Spleen (tissue), 7 donors: Measurements from ENCODE around the gene PSORS1C2.

ENCODE experiments used
- POLR2A ChIP-seq, 3 donors: fragments of 450-650 bp; IDR thresholded peaks; one replicate each; pipeline ENCODE4 v1.5.1; 2017; ENCODE audit warnings: antibody characterized with exemption in 3 of 3, mild to moderate bottlenecking in 1 of 3
- POLR2AphosphoS5 ChIP-seq, 3 donors: sonication (generic); formaldehyde crosslinking; IDR thresholded peaks; one replicate each; pipeline ENCODE4 v1.5.1; 2017; ENCODE audit warnings: antibody characterized with exemption in 3 of 3
- TF ChIP-seq, protein P1 (sequence below), 11 experiments: fragments of 200-600 bp in 7 of 11; fragments of 450-650 bp in 4 of 11; sonication (generic) in 4 of 11; IDR thresholded peaks in 8 of 11; conservative IDR thresholded peaks in 3 of 11; 1 replicate in 7 of 11; 2 replicates in 4 of 11; pipeline versions ENCODE4 v1.4.0 to v1.8.0; 2016 to 2021; ENCODE audit warnings: antibody characterized with exemption in 11 of 11, inconsistent platforms in 4 of 11, mild to moderate bottlenecking in 1 of 11
- donor health status: DM: no; HTN: no; CAD: no; lungs with moderate emphysema.
- donor health status: DM: no; HTN: no; CAD: no.
- donor health status: DM: no; HTN: no; CAD: no.

DNA sequence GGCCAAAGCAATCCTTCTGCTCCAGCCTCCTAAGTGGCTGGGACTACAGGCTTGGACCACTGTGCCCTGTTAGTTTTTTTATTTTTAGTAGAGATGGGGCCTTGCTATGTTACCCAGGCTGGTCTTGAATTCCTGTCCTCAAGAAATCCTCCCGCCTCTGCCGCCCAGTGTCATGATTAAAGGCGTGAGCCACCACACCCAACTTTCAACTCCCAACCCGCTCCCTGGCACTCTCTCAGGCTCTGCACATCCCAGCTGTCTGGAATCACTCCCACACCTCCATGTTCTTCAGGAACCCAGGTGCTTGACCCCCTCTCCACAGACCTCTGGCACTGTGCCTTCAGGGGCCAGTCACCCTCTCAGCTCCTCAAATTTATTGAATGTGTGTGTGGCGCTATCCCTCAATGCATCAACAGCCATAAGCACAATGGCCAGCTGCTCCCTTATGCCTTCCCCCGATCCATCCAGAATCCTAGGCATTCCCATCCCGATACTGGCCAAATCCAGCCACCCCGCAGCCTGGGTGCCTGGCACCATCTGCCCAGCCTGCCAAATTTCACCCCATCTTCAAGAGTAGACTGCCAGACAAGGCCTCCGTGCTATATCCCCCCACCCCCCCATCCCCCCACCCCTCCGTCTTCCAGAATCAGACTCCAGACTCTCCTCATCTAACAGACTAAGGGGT is 32.3 kb upstream of the PSORS1C2 start:
- TF ChIP-seq POLR2A (IDR thresholded peaks at IDR 0.05) (no peak), POLR2AphosphoS5 (IDR thresholded peaks at IDR 0.05) (no peak)
- TF ChIP-seq, protein P1, sequence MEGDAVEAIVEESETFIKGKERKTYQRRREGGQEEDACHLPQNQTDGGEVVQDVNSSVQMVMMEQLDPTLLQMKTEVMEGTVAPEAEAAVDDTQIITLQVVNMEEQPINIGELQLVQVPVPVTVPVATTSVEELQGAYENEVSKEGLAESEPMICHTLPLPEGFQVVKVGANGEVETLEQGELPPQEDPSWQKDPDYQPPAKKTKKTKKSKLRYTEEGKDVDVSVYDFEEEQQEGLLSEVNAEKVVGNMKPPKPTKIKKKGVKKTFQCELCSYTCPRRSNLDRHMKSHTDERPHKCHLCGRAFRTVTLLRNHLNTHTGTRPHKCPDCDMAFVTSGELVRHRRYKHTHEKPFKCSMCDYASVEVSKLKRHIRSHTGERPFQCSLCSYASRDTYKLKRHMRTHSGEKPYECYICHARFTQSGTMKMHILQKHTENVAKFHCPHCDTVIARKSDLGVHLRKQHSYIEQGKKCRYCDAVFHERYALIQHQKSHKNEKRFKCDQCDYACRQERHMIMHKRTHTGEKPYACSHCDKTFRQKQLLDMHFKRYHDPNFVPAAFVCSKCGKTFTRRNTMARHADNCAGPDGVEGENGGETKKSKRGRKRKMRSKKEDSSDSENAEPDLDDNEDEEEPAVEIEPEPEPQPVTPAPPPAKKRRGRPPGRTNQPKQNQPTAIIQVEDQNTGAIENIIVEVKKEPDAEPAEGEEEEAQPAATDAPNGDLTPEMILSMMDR (IDR thresholded peaks at IDR 0.05 in 8 of 11, conservative IDR thresholded peaks at IDR 0.05 in 3 of 11) = no peak
